BE2C (cell line): Measurements from ENCODE around the gene SRRM1.

ENCODE experiments used
- DNase-seq: peaks from one replicate; pipeline ENCODE4 v3.0.0-alpha.2; 2020
- H3K27me3 ChIP-seq: fragments of 250-450 bp; sonication (Bioruptor Pico); 2 replicates; pipeline ENCODE4 v1.5.1; 2020; ENCODE audit warnings: mild to moderate bottlenecking
- H3K36me3 ChIP-seq: fragments of 250-450 bp; sonication (Bioruptor Pico); 2 replicates; pipeline ENCODE4 v1.5.1; 2020; ENCODE audit warnings: mild to moderate bottlenecking
- H3K4me1 ChIP-seq: fragments of 250-450 bp; sonication (Bioruptor Pico); 2 replicates; pipeline ENCODE4 v1.5.1; 2020
- H3K4me3 ChIP-seq: 2 replicates; pipeline ENCODE4 v1.5.1; 2011; ENCODE audit warnings: low read depth, low read length
- H3K9me3 ChIP-seq: fragments of 250-450 bp; sonication (Bioruptor Pico); 2 replicates; pipeline ENCODE4 v1.5.1; 2020
- TF ChIP-seq, protein P1 (sequence below): IDR thresholded peaks from 2 replicates; pipeline ENCODE4 v1.5.1; 2012; ENCODE audit warnings: mild to moderate bottlenecking, low read depth, low read length

Gene SRRM1

DNA sequence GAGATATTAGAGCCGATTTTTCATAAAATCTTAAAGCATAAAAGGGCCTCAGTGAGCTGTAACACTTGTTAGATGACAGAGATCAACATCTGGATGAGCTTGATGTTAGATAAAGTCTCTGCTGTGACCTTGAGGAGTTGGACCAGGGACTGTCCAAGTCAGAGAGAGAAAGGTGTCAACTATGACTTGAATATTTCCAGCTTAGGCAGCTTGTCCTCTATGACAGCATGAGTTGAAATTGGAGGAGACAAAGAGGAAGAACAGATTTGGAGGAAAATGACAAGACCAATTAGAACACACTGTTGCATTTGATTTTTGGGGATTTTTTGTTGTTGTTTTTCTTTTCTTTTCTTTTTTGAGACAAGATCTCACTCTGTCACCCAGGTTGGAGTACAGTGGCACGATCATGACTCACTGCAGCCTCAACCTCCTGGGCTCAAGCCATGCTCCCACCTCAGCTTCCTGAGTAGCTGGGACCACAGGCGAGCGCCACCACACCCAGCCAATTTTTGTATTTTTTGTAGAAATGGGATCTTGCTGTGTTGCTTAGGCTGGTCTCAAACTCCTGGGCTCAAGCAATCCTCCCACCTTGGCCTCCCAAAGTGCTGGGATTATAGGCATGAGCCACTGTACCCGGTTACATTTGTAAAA, 66.8 kb downstream of the SRRM1 start:
- H3K4me1 ChIP-seq = no peaks in the 10 kb centered on the region
- H3K27me3 ChIP-seq = no peaks in the 10 kb centered on the region
- H3K36me3 ChIP-seq = no peaks in the 10 kb centered on the region
- H3K4me3 ChIP-seq = no peak overlapping the region
- TF ChIP-seq, protein P1, sequence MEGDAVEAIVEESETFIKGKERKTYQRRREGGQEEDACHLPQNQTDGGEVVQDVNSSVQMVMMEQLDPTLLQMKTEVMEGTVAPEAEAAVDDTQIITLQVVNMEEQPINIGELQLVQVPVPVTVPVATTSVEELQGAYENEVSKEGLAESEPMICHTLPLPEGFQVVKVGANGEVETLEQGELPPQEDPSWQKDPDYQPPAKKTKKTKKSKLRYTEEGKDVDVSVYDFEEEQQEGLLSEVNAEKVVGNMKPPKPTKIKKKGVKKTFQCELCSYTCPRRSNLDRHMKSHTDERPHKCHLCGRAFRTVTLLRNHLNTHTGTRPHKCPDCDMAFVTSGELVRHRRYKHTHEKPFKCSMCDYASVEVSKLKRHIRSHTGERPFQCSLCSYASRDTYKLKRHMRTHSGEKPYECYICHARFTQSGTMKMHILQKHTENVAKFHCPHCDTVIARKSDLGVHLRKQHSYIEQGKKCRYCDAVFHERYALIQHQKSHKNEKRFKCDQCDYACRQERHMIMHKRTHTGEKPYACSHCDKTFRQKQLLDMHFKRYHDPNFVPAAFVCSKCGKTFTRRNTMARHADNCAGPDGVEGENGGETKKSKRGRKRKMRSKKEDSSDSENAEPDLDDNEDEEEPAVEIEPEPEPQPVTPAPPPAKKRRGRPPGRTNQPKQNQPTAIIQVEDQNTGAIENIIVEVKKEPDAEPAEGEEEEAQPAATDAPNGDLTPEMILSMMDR = no peak
- DNase-seq = no peak
- H3K9me3 ChIP-seq = no peaks in the 10 kb centered on the region

DNA sequence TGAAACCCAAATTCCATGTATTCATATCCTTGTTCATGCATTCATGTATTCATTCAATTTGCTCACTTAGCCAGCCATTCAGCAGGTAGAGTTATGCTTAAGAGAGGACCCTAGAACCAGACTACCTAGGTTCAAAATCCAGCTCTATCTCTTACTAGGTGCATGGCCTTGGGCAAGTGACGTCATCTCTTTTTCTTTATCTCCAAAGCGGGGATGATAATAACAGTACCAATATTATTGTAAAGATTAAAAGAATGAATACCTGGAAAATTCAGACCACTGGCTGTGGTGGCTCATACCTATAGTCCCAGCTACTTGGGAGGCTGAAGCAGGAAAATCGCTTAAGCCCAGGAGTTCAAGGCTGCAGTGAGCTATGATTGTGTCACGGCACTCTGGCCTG, 68.2 kb downstream of the SRRM1 start:
- TF ChIP-seq, protein P1 = no peak
- Histone ChIP-seq H3K4me3 (no peak overlapping the region), H3K9me3 (no peaks in the 10 kb centered on the region), H3K36me3 (no peaks in the 10 kb centered on the region), H3K4me1 (no peaks in the 10 kb centered on the region), H3K27me3 (no peaks in the 10 kb centered on the region)
- no peak for DNase-seq

DNA sequence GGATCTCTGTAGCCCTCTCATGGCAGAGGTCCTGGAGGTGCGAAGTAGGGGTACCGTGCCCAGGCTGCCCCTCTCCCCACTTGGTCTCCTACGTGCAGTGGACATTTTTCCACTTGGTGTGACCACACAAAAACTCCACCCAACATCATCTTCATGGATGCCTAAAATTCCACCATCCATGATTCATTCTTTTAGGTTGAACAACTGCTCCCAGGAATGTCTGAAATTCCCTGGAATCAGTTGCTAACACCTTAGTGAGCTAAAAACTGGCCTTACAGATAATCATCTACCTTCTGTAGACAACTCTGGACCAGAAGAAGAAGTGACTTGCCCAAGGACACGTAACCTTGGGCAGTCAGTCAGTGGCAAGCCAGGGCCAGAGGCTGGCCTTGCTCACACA, 70.1 kb downstream of the SRRM1 start:
- no peaks in the 10 kb centered on the region for H3K27me3 ChIP-seq
- H3K4me1 ChIP-seq = no peaks in the 10 kb centered on the region
- no peak overlapping the region for H3K4me3 ChIP-seq
- no peaks in the 10 kb centered on the region for H3K9me3 ChIP-seq
- DNase-seq = no peak
- TF ChIP-seq, protein P1 = no peak
- no peaks in the 10 kb centered on the region for H3K36me3 ChIP-seq

DNA sequence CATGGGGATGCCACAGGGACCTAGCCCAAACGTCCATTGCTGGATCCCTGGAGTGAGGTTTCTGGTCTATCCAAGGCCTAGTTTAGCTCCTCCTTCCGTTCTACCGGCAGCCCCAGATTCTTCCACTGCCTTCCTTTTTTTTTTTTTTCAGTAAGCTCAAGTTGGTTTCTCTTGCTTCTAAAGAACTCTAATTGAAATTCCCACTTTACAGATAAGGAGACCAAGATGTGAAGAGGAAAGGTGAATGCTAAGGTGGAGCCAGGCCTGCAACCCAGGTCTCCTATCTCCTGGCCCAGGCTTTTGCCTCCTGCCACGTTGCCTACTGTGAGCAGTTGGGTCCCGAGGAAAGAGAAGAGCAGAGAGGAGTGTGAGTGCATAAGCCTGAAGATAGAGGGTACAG, 70.6 kb downstream of the SRRM1 start:
- no peak for DNase-seq
- no peaks in the 10 kb centered on the region for H3K36me3 ChIP-seq
- H3K4me1 ChIP-seq = no peaks in the 10 kb centered on the region
- no peaks in the 10 kb centered on the region for H3K9me3 ChIP-seq
- no peaks in the 10 kb centered on the region for H3K27me3 ChIP-seq
- TF ChIP-seq, protein P1 = no peak
- H3K4me3 ChIP-seq = no peak overlapping the region

DNA sequence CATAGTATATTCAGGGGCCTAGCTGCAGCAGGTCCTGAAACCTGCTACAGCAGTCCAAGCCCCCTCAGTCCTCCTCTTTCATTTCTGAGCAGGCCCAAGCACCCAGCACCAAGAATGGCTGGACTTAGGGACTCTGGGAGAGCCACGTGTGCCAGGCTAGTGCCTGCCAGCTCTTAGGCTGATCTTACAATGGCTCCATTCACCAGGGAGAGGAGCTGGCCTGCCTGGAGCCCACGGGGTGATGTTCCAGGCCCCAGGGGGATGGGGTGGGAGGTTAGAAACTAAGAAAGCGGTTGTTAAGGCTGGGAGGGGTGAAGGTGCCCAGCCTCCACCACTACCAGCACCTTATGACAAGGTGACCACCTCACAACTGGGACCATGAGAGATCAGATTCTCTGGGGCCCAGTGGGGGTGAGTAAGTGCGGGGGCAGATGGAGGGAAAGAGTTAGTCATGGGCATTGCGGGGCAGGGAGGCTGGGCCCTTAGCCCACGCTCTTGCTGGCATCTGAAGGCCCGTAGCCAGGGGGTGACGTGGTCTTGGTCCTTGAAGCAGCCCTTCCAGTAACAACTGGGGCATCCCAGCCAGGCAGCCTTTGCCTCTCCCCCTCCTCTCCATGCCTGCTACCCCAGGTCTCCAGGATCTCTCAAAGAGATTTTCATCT, 71.9 kb downstream of the SRRM1 start:
- Histone ChIP-seq H3K4me3 (no peak overlapping the region), H3K27me3 (no peaks in the 10 kb centered on the region), H3K36me3 (no peaks in the 10 kb centered on the region), H3K4me1 (no peaks in the 10 kb centered on the region), H3K9me3 (no peaks in the 10 kb centered on the region)
- DNase-seq = no peak
- TF ChIP-seq, protein P1 = no peak

DNA sequence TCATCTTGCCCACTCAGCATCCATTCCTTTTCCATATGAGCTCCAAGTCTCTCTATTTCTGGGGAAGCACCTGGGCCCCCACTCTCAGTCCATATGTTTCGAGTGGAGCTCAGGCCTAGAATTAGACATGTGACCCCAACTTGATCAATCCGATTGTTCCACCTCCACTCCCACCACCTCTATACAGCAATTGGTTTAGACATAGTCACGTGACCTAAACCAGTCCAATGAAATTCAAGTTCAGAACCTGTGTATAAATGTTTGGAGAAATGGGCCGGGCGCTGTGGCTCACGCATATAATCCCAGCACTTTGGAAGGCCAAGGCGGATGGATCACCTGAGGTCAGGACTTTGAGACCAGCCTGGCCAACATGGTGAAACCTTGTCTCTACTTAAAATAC, 72.6 kb downstream of the SRRM1 start:
- TF ChIP-seq, protein P1 = no peak
- Histone ChIP-seq H3K27me3 (no peaks in the 10 kb centered on the region), H3K4me1 (no peaks in the 10 kb centered on the region), H3K36me3 (no peaks in the 10 kb centered on the region), H3K9me3 (no peaks in the 10 kb centered on the region), H3K4me3 (no peak overlapping the region)
- no peak for DNase-seq
